Heart left ventricle (tissue), 13 donors: Measurements from ENCODE around the gene IPO13.

ENCODE experiments used
- POLR2A ChIP-seq, 2 donors: fragments of 450-650 bp; IDR thresholded peaks; one replicate each; pipeline ENCODE4 v1.6.1; 2017; ENCODE audit warnings: antibody characterized with exemption in 2 of 2, mild to moderate bottlenecking in 2 of 2, moderate library complexity in 2 of 2
- TF ChIP-seq, protein P1 (sequence below), 12 donors: fragments of 200-600 bp; sonication (generic) in 4 of 12; IDR thresholded peaks; one replicate each; pipeline versions ENCODE4 v1.5.0 to v1.8.0; 2018 to 2022; ENCODE audit warnings: antibody characterized with exemption in 12 of 12, mild to moderate bottlenecking in 5 of 12
- donor health status: ischemic (EF 13 %, LVEDD 7.1; RV severe dilation, severe dysfunction).
- donor health status: DM: no; HTN: yes; CAD: no.
- donor health status: DM: no; HTN: no; CAD: no.
- donor health status: ischemic (EF 25% LVEDD 6.9; RV normal size, moderate dysfunction).
- donor health status: ischemic (EF 25% LVEDD 5.7; RV mildly dilated, moderate dysfunction).
- donor health status: ischemic (EF 35%, LVEDD 5.7; RV mildly dilated, moderate dysfunction).
- donor health status: nonischemic (EF 11% LVEDD 7.7; RV severe dilation, severe dysfunction).
- donor health status: DM: yes; HTN: yes; CAD: no.
- donor health status: PGD.
- donor health status: ischemic (EF 29% LVEDD 5.4; RV normal size, mild dysfunction).
- donor health status: nonischemic (EF 23%, LVEDD 6.1; RV moderate dilation, normal function).

DNA sequence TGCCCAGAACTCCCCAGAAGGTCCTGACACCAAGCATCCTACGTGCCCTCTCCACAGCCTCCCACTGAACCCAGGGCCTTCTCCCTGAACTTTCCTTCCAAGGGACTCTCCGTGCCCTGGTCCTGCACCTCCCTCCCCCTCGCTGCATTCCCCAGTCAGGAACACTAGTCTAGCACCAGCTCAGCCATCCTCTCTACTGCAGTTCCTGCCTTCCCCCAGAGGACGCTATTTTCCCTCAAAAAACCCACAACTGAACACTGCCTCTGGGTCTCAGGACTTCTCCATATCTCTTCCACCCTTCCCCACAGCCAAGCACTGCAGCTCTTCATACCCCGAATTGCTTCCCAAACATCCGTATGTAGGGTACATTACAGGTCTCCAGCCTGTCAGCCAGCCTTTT is 25.7 kb upstream of the IPO13 start:
- TF ChIP-seq, protein P1, sequence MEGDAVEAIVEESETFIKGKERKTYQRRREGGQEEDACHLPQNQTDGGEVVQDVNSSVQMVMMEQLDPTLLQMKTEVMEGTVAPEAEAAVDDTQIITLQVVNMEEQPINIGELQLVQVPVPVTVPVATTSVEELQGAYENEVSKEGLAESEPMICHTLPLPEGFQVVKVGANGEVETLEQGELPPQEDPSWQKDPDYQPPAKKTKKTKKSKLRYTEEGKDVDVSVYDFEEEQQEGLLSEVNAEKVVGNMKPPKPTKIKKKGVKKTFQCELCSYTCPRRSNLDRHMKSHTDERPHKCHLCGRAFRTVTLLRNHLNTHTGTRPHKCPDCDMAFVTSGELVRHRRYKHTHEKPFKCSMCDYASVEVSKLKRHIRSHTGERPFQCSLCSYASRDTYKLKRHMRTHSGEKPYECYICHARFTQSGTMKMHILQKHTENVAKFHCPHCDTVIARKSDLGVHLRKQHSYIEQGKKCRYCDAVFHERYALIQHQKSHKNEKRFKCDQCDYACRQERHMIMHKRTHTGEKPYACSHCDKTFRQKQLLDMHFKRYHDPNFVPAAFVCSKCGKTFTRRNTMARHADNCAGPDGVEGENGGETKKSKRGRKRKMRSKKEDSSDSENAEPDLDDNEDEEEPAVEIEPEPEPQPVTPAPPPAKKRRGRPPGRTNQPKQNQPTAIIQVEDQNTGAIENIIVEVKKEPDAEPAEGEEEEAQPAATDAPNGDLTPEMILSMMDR (IDR thresholded peaks at IDR 0.05), result no peak
- TF ChIP-seq POLR2A (IDR thresholded peaks at IDR 0.05), result no peak
